Osteoblast (primary cell): Measurements from ENCODE around the gene CCDC175. TPM values are rescaled to one million over a fixed set of nuclear protein-coding genes. Genes with fewer than 3 reads are reported as not detected.

Experiments
- DNase-seq: peaks from one replicate; pipeline ENCODE4 v3.0.0; 2011; ENCODE audit warnings: low spot score, mixed read lengths; ENCODE audit not compliant: insufficient read length; ENCODE audit errors: missing footprints
- H2AFZ ChIP-seq: 2 replicates; pipeline ENCODE4 v1.6.0; 2011; ENCODE audit warnings: mild to moderate bottlenecking, low read length
- H3K27ac ChIP-seq: 2 replicates; pipeline ENCODE4 v1.5.1; 2011; ENCODE audit warnings: mild to moderate bottlenecking, low read depth, low read length, moderate library complexity
- H3K27me3 ChIP-seq: 2 replicates; pipeline ENCODE4 v1.6.0; 2012; ENCODE audit warnings: mild to moderate bottlenecking, control low read depth, inconsistent platforms, low read length, moderate library complexity; ENCODE audit not compliant: insufficient read depth
- H3K36me3 ChIP-seq: 2 replicates; pipeline ENCODE4 v1.5.1; 2011; ENCODE audit warnings: mild to moderate bottlenecking, low read length, control low read depth, moderate library complexity; ENCODE audit not compliant: insufficient read depth
- H3K4me1 ChIP-seq: 2 replicates; pipeline ENCODE4 v1.5.1; 2011; ENCODE audit warnings: mild to moderate bottlenecking, low read length, control low read depth, moderate library complexity; ENCODE audit not compliant: insufficient read depth
- H3K4me2 ChIP-seq: 2 replicates; pipeline ENCODE4 v1.6.0; 2011; ENCODE audit warnings: mild to moderate bottlenecking, low read length; ENCODE audit not compliant: insufficient read depth
- H3K4me3 ChIP-seq: fragments of 200-600 bp; sonication (generic); 3 replicates; pipeline ENCODE4 v1.5.1; 2012; ENCODE audit warnings: mild to moderate bottlenecking, low read length, inconsistent platforms; ENCODE audit not compliant: insufficient read depth
- H3K79me2 ChIP-seq: 2 replicates; pipeline ENCODE4 v1.6.0; 2012; ENCODE audit warnings: mild to moderate bottlenecking, low read length, control low read depth, inconsistent platforms; ENCODE audit not compliant: insufficient read depth
- H3K9me3 ChIP-seq: 2 replicates; pipeline ENCODE4 v1.5.1; 2011; ENCODE audit warnings: low read depth, low read length, control low read depth
- H4K20me1 ChIP-seq: 2 replicates; pipeline ENCODE4 v1.6.0; 2012; ENCODE audit warnings: mild to moderate bottlenecking, low read length, control low read depth; ENCODE audit not compliant: insufficient read depth
- CTCF ChIP-seq: IDR thresholded peaks from 2 replicates; pipeline ENCODE4 v1.5.1; 2011; ENCODE audit warnings: mild to moderate bottlenecking, low read depth, low read length, moderate library complexity; ENCODE audit errors: extremely low read depth
- total RNA-seq: library from RNA; depleted of rRNA; stranded (reverse); fragments of >200 nt; gene quantifications from 2 replicates; pipeline ENCODE4 v1.2.3, GENCODE V29; 2012

CCDC175 gene
- total RNA-seq, 1 donor: not detected

- Histone ChIP-seq H3K79me2 (no peaks in the 10 kb centered on the region), H3K36me3 (no peaks in the 10 kb centered on the region), H3K4me3 (no peak overlapping the region), H4K20me1 (no peaks in the 10 kb centered on the region), H3K4me2 (no peak overlapping the region), H3K9me3 (no peaks in the 10 kb centered on the region), H3K27me3 (no peaks in the 10 kb centered on the region), H3K27ac (no peak overlapping the region), H2AFZ (no peak overlapping the region), H3K4me1 (no peaks in the 10 kb centered on the region)
- DNase-seq: no peak
- no peak for TF ChIP-seq CTCF
Measured at GRCh38 chr14:59534361-59534987, 42.1 kb downstream of the CCDC175 start.

GRCh38 chr14:59532419-59532818 is 44.2 kb downstream of the CCDC175 start:
- Histone ChIP-seq H3K4me1 (no peaks in the 10 kb centered on the region), H3K27me3 (no peaks in the 10 kb centered on the region), H3K27ac (no peak overlapping the region), H3K9me3 (no peaks in the 10 kb centered on the region), H4K20me1 (no peaks in the 10 kb centered on the region), H2AFZ (no peak overlapping the region), H3K79me2 (no peaks in the 10 kb centered on the region), H3K4me3 (no peak overlapping the region), H3K36me3 (no peaks in the 10 kb centered on the region), H3K4me2 (no peak overlapping the region)
- DNase-seq: no peak
- no peak for TF ChIP-seq CTCF

GRCh38 chr14:59530349-59530748 is 46.3 kb downstream of the CCDC175 start:
- Histone ChIP-seq H3K79me2 (no peaks in the 10 kb centered on the region), H4K20me1 (no peaks in the 10 kb centered on the region), H3K36me3 (no peaks in the 10 kb centered on the region), H3K27me3 (no peaks in the 10 kb centered on the region), H3K9me3 (no peaks in the 10 kb centered on the region), H3K27ac (no peak overlapping the region), H3K4me2 (no peak overlapping the region), H3K4me1 (no peaks in the 10 kb centered on the region), H3K4me3 (no peak overlapping the region), H2AFZ (no peak overlapping the region)
- no peak for TF ChIP-seq CTCF
- DNase-seq: no peak

GRCh38 chr14:59529189-59529588 is 47.4 kb downstream of the CCDC175 start:
- H3K4me2 ChIP-seq: no peak overlapping the region
- no peaks in the 10 kb centered on the region for H3K4me1 ChIP-seq
- H3K27ac ChIP-seq: no peak overlapping the region
- H3K27me3 ChIP-seq: no peaks in the 10 kb centered on the region
- H3K4me3 ChIP-seq: no peak overlapping the region
- no peak for DNase-seq
- H3K36me3 ChIP-seq: no peaks in the 10 kb centered on the region
- no peak for TF ChIP-seq CTCF
- no peaks in the 10 kb centered on the region for H4K20me1 ChIP-seq
- no peaks in the 10 kb centered on the region for H3K79me2 ChIP-seq
- H3K9me3 ChIP-seq: no peaks in the 10 kb centered on the region
- H2AFZ ChIP-seq: no peak overlapping the region
